NCI-H2081 treated with DMSO at 0.1 percent for 48 hours (cell line): Measurements from ENCODE around the gene PIGQ.

Experiments used
- DNase-seq: peaks from one replicate; lab custom pipeline; 2025; lab: John Stamatoyannopoulos, UW

The PIGQ gene

GRCh38 chr16:606656-607307 is 37.0 kb downstream of the PIGQ start:
- no peak for DNase-seq

GRCh38 chr16:608019-608418 is 38.3 kb downstream of the PIGQ start:
- DNase-seq = no peak

GRCh38 chr16:609316-609715 is 39.5 kb downstream of the PIGQ start:
- DNase-seq = no peak

- DNase-seq = no peak
Measured at GRCh38 chr16:609984-610383, 40.2 kb downstream of the PIGQ start.

- DNase-seq = no peak
Measured at GRCh38 chr16:610513-611381, 41.0 kb downstream of the PIGQ start.

- no peak for DNase-seq
Measured at GRCh38 chr16:615122-615521, 45.4 kb downstream of the PIGQ start.

- DNase-seq = no peak
Measured at GRCh38 chr16:616733-617586, 47.2 kb downstream of the PIGQ start.

- no peak for DNase-seq
Measured at GRCh38 chr16:617855-618254, 48.1 kb downstream of the PIGQ start.

GRCh38 chr16:619476-620100 is 49.8 kb downstream of the PIGQ start:
- DNase-seq = no peak

- no peak for DNase-seq
Measured at GRCh38 chr16:620700-621525, 51.1 kb downstream of the PIGQ start.

- no peak for DNase-seq
Measured at GRCh38 chr16:621526-622105, 51.8 kb downstream of the PIGQ start.

- no peak for DNase-seq
Measured at GRCh38 chr16:622920-623280, 53.1 kb downstream of the PIGQ start.

- no peak for DNase-seq
Measured at GRCh38 chr16:624526-625070, 54.8 kb downstream of the PIGQ start.

- DNase-seq = no peak
Measured at GRCh38 chr16:625117-625976, 55.6 kb downstream of the PIGQ start.

GRCh38 chr16:625977-626765 is 56.4 kb downstream of the PIGQ start:
- DNase-seq = no peak

GRCh38 chr16:626787-627453 is 57.2 kb downstream of the PIGQ start:
- no peak for DNase-seq

GRCh38 chr16:627454-628239 is 57.9 kb downstream of the PIGQ start:
- no peak for DNase-seq
